ENCODE results near the gene CAB39.

CAB39 gene

GRCh38 chr2:230712443-230713330 is at the start of gene CAB39:
Gene CAB39 (plus strand): TSS chr2:230712842. CDS start chr2:230760002, 47,160 bp downstream.
- peak; percentile 90 for DNase-seq (ENCODE audit: low spot score)

GRCh38 chr2:230664128-230664527 is 48.5 kb upstream of the CAB39 start:
- peak; percentile 9 for DNase-seq (ENCODE audit: low spot score)

GRCh38 chr2:230664844-230665243 is 47.8 kb upstream of the CAB39 start:
- no peak for DNase-seq (ENCODE audit: low spot score)

- no peak for DNase-seq (ENCODE audit: low spot score)
Measured at GRCh38 chr2:230665263-230665691, 47.4 kb upstream of the CAB39 start.

GRCh38 chr2:230666446-230666845 is 46.2 kb upstream of the CAB39 start:
- no peak for DNase-seq (ENCODE audit: low spot score)

GRCh38 chr2:230666885-230667712 is 45.5 kb upstream of the CAB39 start:
- DNase-seq (ENCODE audit: low spot score), result no peak

GRCh38 chr2:230668184-230668938 is 44.3 kb upstream of the CAB39 start:
- no peak for DNase-seq (ENCODE audit: low spot score)

- no peak for DNase-seq (ENCODE audit: low spot score)
Measured at GRCh38 chr2:230668939-230669303, 43.7 kb upstream of the CAB39 start.

GRCh38 chr2:230669386-230669950 is 43.2 kb upstream of the CAB39 start:
- no peak for DNase-seq (ENCODE audit: low spot score)

GRCh38 chr2:230671117-230671516 is 41.5 kb upstream of the CAB39 start:
- no peak for DNase-seq (ENCODE audit: low spot score)

GRCh38 chr2:230672836-230673235 is 39.8 kb upstream of the CAB39 start:
- no peak for DNase-seq (ENCODE audit: low spot score)

GRCh38 chr2:230674401-230674800 is 38.2 kb upstream of the CAB39 start:
- no peak for DNase-seq (ENCODE audit: low spot score)

- no peak for DNase-seq (ENCODE audit: low spot score)
Measured at GRCh38 chr2:230674966-230675672, 37.5 kb upstream of the CAB39 start.

GRCh38 chr2:230676546-230676945 is 36.1 kb upstream of the CAB39 start:
- no peak for DNase-seq (ENCODE audit: low spot score)

- DNase-seq (ENCODE audit: low spot score), result no peak
Measured at GRCh38 chr2:230677201-230677946, 35.3 kb upstream of the CAB39 start.

GRCh38 chr2:230678018-230678417 is 34.6 kb upstream of the CAB39 start:
- no peak for DNase-seq (ENCODE audit: low spot score)

- DNase-seq (ENCODE audit: low spot score), result no peak
Measured at GRCh38 chr2:230678451-230678850, 34.2 kb upstream of the CAB39 start.

- no peak for DNase-seq (ENCODE audit: low spot score)
Measured at GRCh38 chr2:230680463-230681170, 32.0 kb upstream of the CAB39 start.

GRCh38 chr2:230681171-230681545 is 31.5 kb upstream of the CAB39 start:
- DNase-seq (ENCODE audit: low spot score), result no peak

- DNase-seq (ENCODE audit: low spot score), result no peak
Measured at GRCh38 chr2:230682546-230682945, 30.1 kb upstream of the CAB39 start.

All from hematopoietic multipotent progenitor cell treated with erythropoietin and hydrocortisone succinate and interleukin-3 and kit ligand, for 15 days (in vitro differentiated cells).